GM12892 (cell line): ENCODE results near the gene FMR1NB.

ENCODE experiments used
- POLR2A ChIP-seq: IDR thresholded peaks from 2 replicates; pipeline ENCODE4 v1.6.1; 2011; ENCODE audit warnings: low read depth, low read length, control low read depth
- POLR2AphosphoS5 ChIP-seq: IDR thresholded peaks from 2 replicates; pipeline ENCODE4 v1.6.1; 2011; ENCODE audit warnings: low read depth, low read length, control low read depth

DNA sequence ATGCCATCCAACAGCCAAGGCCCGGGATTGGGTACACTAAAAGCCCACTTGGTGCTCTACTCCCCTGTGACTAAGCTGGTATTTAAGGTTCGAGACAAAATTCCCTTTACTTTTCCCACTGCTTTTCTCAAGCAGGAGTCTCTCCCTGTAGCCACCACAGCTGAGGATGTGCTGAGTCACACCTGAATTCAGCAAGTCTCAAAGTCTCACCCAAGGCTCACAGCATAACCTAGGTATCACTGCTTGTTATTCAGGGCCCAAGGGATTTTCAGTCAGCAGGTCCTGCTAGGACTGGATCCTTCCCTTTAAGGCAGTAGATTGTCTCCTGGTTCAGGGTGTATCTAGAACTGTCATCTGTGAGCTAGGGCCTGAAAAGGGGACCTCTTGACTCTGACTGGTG lies 39.2 kb downstream of the FMR1NB start:
- no peak for TF ChIP-seq POLR2AphosphoS5
- no peak for TF ChIP-seq POLR2A
